ENCODE results near the gene FAF1.

GRCh38 chr1:50422946-50423669, 537.0 kb downstream of the FAF1 start, which contains the start of gene DMRTA2:
- TF ChIP-seq POLR2A (IDR thresholded peaks at IDR 0.05; ENCODE audit: extremely low read depth, insufficient read length) (no peak), CTCF (IDR thresholded peaks at IDR 0.05; ENCODE audit: low read depth, low read length) (no peak), MYC (IDR thresholded peaks at IDR 0.05; ENCODE audit: low read depth, low read length) (no peak), MAX (IDR thresholded peaks at IDR 0.05; ENCODE audit: low read depth, low read length) (no peak)
